B cell (primary cell): ENCODE results near the gene LRRN3. TPM values are rescaled to one million over a fixed set of nuclear protein-coding genes. Genes with fewer than 3 reads are reported as not detected.

Experiments
- ATAC-seq: fragments of 200-7000 bp; cut with Tn5 transposase; one replicate; pipeline ENCODE4 v1.10.0; 2021; ENCODE audit warnings: low read depth, mild to moderate bottlenecking, moderate number of reproducible peaks, moderate library complexity
- CTCF ChIA-PET: fragments of 350-600 bp; sonication (Branson Sonifier 250); formaldehyde crosslinking; loops from one replicate; lab custom pipeline; 2021; ENCODE audit warnings: antibody characterized with exemption, inconsistent platforms; lab: Charles Lee
- POLR2A ChIA-PET: fragments of 350-600 bp; sonication (Branson Sonifier 250); formaldehyde crosslinking; loops from one replicate; lab custom pipeline; 2021; ENCODE audit warnings: antibody characterized with exemption; lab: Charles Lee
- DNase-seq: peaks from one replicate; pipeline ENCODE4 v3.0.0; 2013
- H2AFZ ChIP-seq: 2 replicates; pipeline ENCODE4 v1.6.1; 2012; ENCODE audit warnings: mild to moderate bottlenecking, low read depth, low read length; ENCODE audit not compliant: insufficient read depth, poor library complexity, severe bottlenecking
- H3K27ac ChIP-seq, 2 donors: 1 replicate in 1 of 2; 2 replicates in 1 of 2; pipeline ENCODE4 v1.5.1; 2012 to 2013; ENCODE audit warnings: low read length in 2 of 2, mild to moderate bottlenecking in 2 of 2, moderate library complexity in 1 of 2
- H3K27me3 ChIP-seq, 4 experiments: fragments of 200-600 bp in 1 of 4; sonication (generic) in 1 of 4; replicated peaks in 1 of 4; 1 replicate in 2 of 4; 2 replicates in 2 of 4; pipeline versions ENCODE4 v1.6.1 to v1.7.0; 2013 to 2016; ENCODE audit warnings: low read length in 3 of 4, mild to moderate bottlenecking in 2 of 4, mixed read lengths in 1 of 4, moderate library complexity in 1 of 4; ENCODE audit not compliant: insufficient read depth in 4 of 4, control insufficient read depth in 3 of 4; ENCODE audit errors: control extremely low read depth in 1 of 4
- H3K36me3 ChIP-seq, 2 experiments: replicated peaks in 1 of 2; 1 replicate in 1 of 2; 2 replicates in 1 of 2; pipeline versions ENCODE4 v1.6.1 to v1.7.1; 2013; ENCODE audit warnings: low read length in 1 of 2; ENCODE audit not compliant: insufficient read depth in 2 of 2, control insufficient read depth in 1 of 2; ENCODE audit errors: control extremely low read depth in 1 of 2, extremely low read depth in 1 of 2
- H3K4me1 ChIP-seq, 2 donors: fragments of 200-600 bp in 1 of 2; sonication (generic) in 1 of 2; 1 replicate in 1 of 2; 2 replicates in 1 of 2; pipeline versions ENCODE4 v1.5.1 to v1.6.1; 2013 to 2017; ENCODE audit warnings: low read length in 2 of 2; ENCODE audit not compliant: control insufficient read depth in 2 of 2, insufficient read depth in 2 of 2
- H3K4me2 ChIP-seq: replicated peaks from 2 replicates; pipeline ENCODE3; 2012; ENCODE audit warnings: mild to moderate bottlenecking, low read depth, low read length; ENCODE audit not compliant: poor library complexity, severe bottlenecking
- H3K4me3 ChIP-seq, 5 experiments: fragments of 200-600 bp in 1 of 5; sonication (generic) in 1 of 5; 1 replicate in 3 of 5; 2 replicates in 2 of 5; pipeline versions ENCODE4 v1.5.1 to v1.7.0; 2011 to 2016; ENCODE audit warnings: low read length in 4 of 5, mild to moderate bottlenecking in 4 of 5, low read depth in 2 of 5, control low read depth in 1 of 5, moderate library complexity in 1 of 5; ENCODE audit not compliant: insufficient read depth in 1 of 5; ENCODE audit errors: control extremely low read depth in 1 of 5, extremely low read depth in 1 of 5
- H3K79me2 ChIP-seq: fragments of 200-600 bp; sonication (generic); one replicate; pipeline ENCODE4 v1.6.0; 2016; ENCODE audit warnings: low read length; ENCODE audit not compliant: control insufficient read depth, insufficient read depth
- H3K9ac ChIP-seq: fragments of 200-600 bp; sonication (generic); 2 replicates; pipeline ENCODE4 v1.6.1; 2017; ENCODE audit warnings: mild to moderate bottlenecking, low read length, moderate library complexity
- H3K9me3 ChIP-seq, 3 donors: one replicate each; pipeline versions ENCODE4 v1.6.1 to v1.7.1; 2013; ENCODE audit warnings: low read length in 2 of 3; ENCODE audit not compliant: control insufficient read depth in 2 of 3, insufficient read depth in 1 of 3; ENCODE audit errors: control extremely low read depth in 1 of 3
- H4K20me1 ChIP-seq: 2 replicates; pipeline ENCODE4 v1.6.0; 2012; ENCODE audit warnings: mild to moderate bottlenecking, low read length; ENCODE audit not compliant: insufficient read depth, control insufficient read depth, poor library complexity, severe bottlenecking
- H3K27ac Mint-ChIP-seq: one replicate; pipeline ENCODE4 v1.8.0; 2021; ENCODE audit warnings: mixed read lengths
- H3K27me3 Mint-ChIP-seq: one replicate; pipeline ENCODE4 v1.8.0; 2021; ENCODE audit warnings: mixed read lengths
- H3K4me1 Mint-ChIP-seq: one replicate; pipeline ENCODE4 v1.8.0; 2021; ENCODE audit warnings: mixed read lengths
- H3K4me3 Mint-ChIP-seq: one replicate; pipeline ENCODE4 v1.8.0; 2021; ENCODE audit warnings: mixed read lengths
- H3K9me3 Mint-ChIP-seq: one replicate; pipeline ENCODE4 v1.8.0; 2022; ENCODE audit warnings: mixed read lengths; ENCODE audit not compliant: insufficient read depth
- EZH2 ChIP-seq: IDR thresholded peaks from 2 replicates; pipeline ENCODE4 v1.6.1; 2012; ENCODE audit warnings: borderline replicate concordance, low read depth, mild to moderate bottlenecking, moderate library complexity, low read length; ENCODE audit not compliant: insufficient read depth, poor library complexity, severe bottlenecking
- WGBS: methylation state at CpG from one replicate; pipeline ENCODE4 v1.1.5; 2013; ENCODE audit warnings: missing lambda C conversion rate; ENCODE audit not compliant: insufficient coverage; 5-methylcytosine and 5-hydroxymethylcytosine counted together
- intact Hi-C: fragments of 100-400 bp; cut with micrococcal nuclease; formaldehyde crosslinking; loops from one replicate; pipeline ENCODE4 v1.10.0; 2022
- polyA plus RNA-seq: library from polyadenylated mRNA; depleted of rRNA; stranded (reverse); fragments of >200 nt; gene quantifications from 2 replicates; pipeline ENCODE4 v1.2.3, GENCODE V29; 2012
- total RNA-seq, 2 donors: library from RNA; stranded (reverse); fragments of 120-200 nt in 1 of 2; gene quantifications; 1 replicate in 1 of 2; 2 replicates in 1 of 2; pipeline versions ENCODE4 v1.2.3 to v1.2.4, GENCODE V29; 2013 to 2022
- TF ChIP-seq, protein P1 (sequence below): fragments of 200-600 bp; IDR thresholded peaks from one replicate; pipeline ENCODE4 v1.8.0; 2022; ENCODE audit warnings: antibody characterized with exemption, mild to moderate bottlenecking

LRRN3 gene
- total and polyA plus RNA-seq, 2 donors (not counting 1 experiment from before 2014, with no cell fraction given): 0.03 to 0.20 TPM

DNA sequence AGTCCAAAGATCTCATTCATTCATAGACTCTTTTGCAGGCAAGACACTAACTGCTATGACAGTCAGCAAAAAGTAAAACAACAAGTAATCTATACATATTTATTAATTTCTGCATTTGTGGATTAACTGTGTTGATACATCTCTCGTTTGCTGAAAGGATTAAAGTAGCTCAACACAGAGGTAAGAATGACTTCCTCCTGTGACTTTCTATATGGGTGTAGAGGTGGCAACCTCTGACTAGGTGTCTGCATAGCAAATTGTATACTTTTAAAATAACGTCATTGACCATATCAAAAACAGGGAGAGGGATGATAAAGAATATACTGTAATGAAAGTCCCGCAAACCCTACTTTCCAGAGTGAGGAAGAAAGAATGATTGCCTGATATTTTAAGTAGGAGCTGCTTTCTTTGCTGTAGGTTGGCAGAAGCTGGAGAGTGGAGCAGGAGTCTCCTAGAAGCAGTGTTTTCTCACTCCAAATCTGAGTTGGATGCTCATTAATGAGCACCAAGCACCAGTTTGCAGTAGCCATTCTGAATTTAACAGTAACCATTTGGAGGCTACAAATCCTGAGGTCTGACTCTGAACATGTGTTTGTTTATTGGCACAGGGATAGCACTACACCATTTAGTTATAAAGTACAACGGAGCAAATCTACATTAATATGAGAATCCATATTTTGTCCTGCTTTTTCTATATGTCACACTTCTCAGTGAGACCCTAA lies 9.2 kb upstream of the LRRN3 start:
- Histone ChIP-seq H2AFZ (no peak overlapping the region), H3K79me2 (no peaks in the 10 kb centered on the region), H3K4me3 (no peak overlapping the region), H3K4me1 (peaks cover 12 to 31% of the 10 kb centered on the region in 2 donors), H3K9me3 (no peaks in the 10 kb centered on the region), H4K20me1 (no peaks in the 10 kb centered on the region), H3K27ac (no peak overlapping the region), H3K27me3 (no peaks in the 10 kb centered on the region), H3K36me3 (no peaks in the 10 kb centered on the region), H3K4me2 (no peak overlapping the region), H3K9ac (no peak overlapping the region)
- TF ChIP-seq EZH2: no peak
- TF ChIP-seq, protein P1, sequence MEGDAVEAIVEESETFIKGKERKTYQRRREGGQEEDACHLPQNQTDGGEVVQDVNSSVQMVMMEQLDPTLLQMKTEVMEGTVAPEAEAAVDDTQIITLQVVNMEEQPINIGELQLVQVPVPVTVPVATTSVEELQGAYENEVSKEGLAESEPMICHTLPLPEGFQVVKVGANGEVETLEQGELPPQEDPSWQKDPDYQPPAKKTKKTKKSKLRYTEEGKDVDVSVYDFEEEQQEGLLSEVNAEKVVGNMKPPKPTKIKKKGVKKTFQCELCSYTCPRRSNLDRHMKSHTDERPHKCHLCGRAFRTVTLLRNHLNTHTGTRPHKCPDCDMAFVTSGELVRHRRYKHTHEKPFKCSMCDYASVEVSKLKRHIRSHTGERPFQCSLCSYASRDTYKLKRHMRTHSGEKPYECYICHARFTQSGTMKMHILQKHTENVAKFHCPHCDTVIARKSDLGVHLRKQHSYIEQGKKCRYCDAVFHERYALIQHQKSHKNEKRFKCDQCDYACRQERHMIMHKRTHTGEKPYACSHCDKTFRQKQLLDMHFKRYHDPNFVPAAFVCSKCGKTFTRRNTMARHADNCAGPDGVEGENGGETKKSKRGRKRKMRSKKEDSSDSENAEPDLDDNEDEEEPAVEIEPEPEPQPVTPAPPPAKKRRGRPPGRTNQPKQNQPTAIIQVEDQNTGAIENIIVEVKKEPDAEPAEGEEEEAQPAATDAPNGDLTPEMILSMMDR: no peak
- H3K4me3 Mint-ChIP-seq: no peak overlapping the region
- peaks cover 2% of the 10 kb centered on the region for H3K9me3 Mint-ChIP-seq
- ATAC-seq (no peak), DNase-seq (no peak)
- CTCF ChIA-PET: interaction anchor here (1.0 to 1.4 kb wide), 2 partner anchors 10 to 18 kb away, joined by 3 to 4 read pairs; no protein-coding TSS in a partner anchor
- peaks cover 38% of the 10 kb centered on the region for H3K4me1 Mint-ChIP-seq
- no CpG with 5 or more reads among the region's 4 CpGs for WGBS
- intact Hi-C loops: loop anchor here (5.0 to 10.0 kb wide), 2 partner anchors 483 to 656 kb away; partner anchors contain the start of gene IMMP2L
- POLR2A ChIA-PET: no interaction called here
- H3K27me3 Mint-ChIP-seq: no peaks in the 10 kb centered on the region
- H3K27ac Mint-ChIP-seq: no peak overlapping the region

DNA sequence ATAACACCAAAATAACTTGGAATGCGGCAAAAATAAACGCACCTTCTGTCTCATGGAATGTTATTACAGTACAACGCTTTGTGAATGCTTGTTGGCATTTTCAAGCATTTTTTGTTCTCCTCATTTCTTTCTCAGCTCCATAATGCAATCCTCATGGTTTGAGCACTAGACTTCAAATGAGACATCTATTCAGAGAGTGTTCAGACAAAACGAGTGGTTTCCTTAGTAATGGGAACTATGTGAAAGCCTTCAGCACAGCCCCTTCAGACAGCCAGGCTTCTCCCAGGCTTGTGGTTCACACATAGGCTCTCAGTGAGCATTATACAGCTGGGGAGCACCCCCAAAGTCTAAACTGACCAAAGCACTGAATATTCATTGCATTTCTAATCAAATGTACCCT lies 8.6 kb upstream of the LRRN3 start:
- H3K4me3 ChIP-seq: no peak overlapping the region
- no peaks in the 10 kb centered on the region for H3K27me3 ChIP-seq
- no CpG with 5 or more reads among the region's 4 CpGs for WGBS
- Mint-ChIP-seq H3K4me1 (peaks cover 38% of the 10 kb centered on the region), H3K9me3 (peaks cover 2% of the 10 kb centered on the region), H3K27me3 (no peaks in the 10 kb centered on the region), H3K27ac (peak overlapping the region; percentile 34), H3K4me3 (peak overlapping the region; percentile 3)
- H3K36me3 ChIP-seq: no peaks in the 10 kb centered on the region
- H3K9ac ChIP-seq: no peak overlapping the region
- TF ChIP-seq EZH2: no peak
- TF ChIP-seq, protein P1: no peak
- ChIA-PET CTCF (interaction anchor here (1.0 to 3.0 kb wide), 3 partner anchors 9 to 17 kb away, joined by 3 to 17 read pairs (median 4); no protein-coding TSS in a partner anchor), POLR2A (no interaction called here)
- no peaks in the 10 kb centered on the region for H4K20me1 ChIP-seq
- no peaks in the 10 kb centered on the region for H3K9me3 ChIP-seq
- peaks cover 12 to 31% of the 10 kb centered on the region in 2 donors for H3K4me1 ChIP-seq
- no peak for DNase-seq
- no peak overlapping the region for H2AFZ ChIP-seq
- no peak overlapping the region for H3K4me2 ChIP-seq
- ATAC-seq: no peak
- no peak overlapping the region for H3K27ac ChIP-seq
- H3K79me2 ChIP-seq: no peaks in the 10 kb centered on the region
- intact Hi-C loops: loop anchor here (5.0 to 10.0 kb wide), 2 partner anchors 482 to 655 kb away; partner anchors contain the start of gene IMMP2L
